Liver (tissue), 9 donors: ENCODE results near the gene DPP6. TPM values are rescaled to one million over a fixed set of nuclear protein-coding genes. Genes with fewer than 3 reads are reported as not detected.

Experiments used
- DNase-seq: peaks from one replicate; pipeline ENCODE4 v3.0.0-alpha.2; 2017; ENCODE audit warnings: low spot score
- H3K27ac ChIP-seq, 2 donors: one replicate each; pipeline ENCODE4 v1.7.0; 2013; ENCODE audit warnings: inconsistent platforms in 2 of 2, low read length in 2 of 2, control low read depth in 1 of 2, low read depth in 1 of 2, mild to moderate bottlenecking in 1 of 2
- H3K27me3 ChIP-seq, 4 donors: one replicate each; pipeline versions ENCODE4 v1.6.1 to v1.7.0; 2013; ENCODE audit warnings: low read length in 3 of 4, inconsistent platforms in 1 of 4, mild to moderate bottlenecking in 1 of 4, moderate library complexity in 1 of 4; ENCODE audit not compliant: control insufficient read depth in 4 of 4, insufficient read depth in 4 of 4
- H3K36me3 ChIP-seq, 4 donors: one replicate each; pipeline versions ENCODE4 v1.6.1 to v1.7.0; 2013; ENCODE audit warnings: low read length in 3 of 4, mild to moderate bottlenecking in 3 of 4, low read depth in 1 of 4, moderate library complexity in 1 of 4; ENCODE audit not compliant: control insufficient read depth in 4 of 4, insufficient read depth in 3 of 4
- H3K4me1 ChIP-seq, 4 donors: one replicate each; pipeline versions ENCODE4 v1.6.1 to v1.7.0; 2013; ENCODE audit warnings: low read length in 3 of 4, mild to moderate bottlenecking in 3 of 4, moderate library complexity in 1 of 4; ENCODE audit not compliant: control insufficient read depth in 4 of 4, insufficient read depth in 4 of 4
- H3K4me3 ChIP-seq, 3 donors: one replicate each; pipeline versions ENCODE4 v1.6.1 to v1.7.0; 2013; ENCODE audit warnings: low read length in 3 of 3, control low read depth in 1 of 3, low read depth in 1 of 3, mild to moderate bottlenecking in 1 of 3
- H3K9ac ChIP-seq, 2 donors: one replicate each; pipeline ENCODE4 v1.7.0; 2013; ENCODE audit warnings: low read length in 2 of 2, mild to moderate bottlenecking in 2 of 2, moderate library complexity in 2 of 2, control low read depth in 1 of 2, low read depth in 1 of 2
- H3K9me3 ChIP-seq, 4 donors: one replicate each; pipeline versions ENCODE4 v1.6.1 to v1.7.0; 2013; ENCODE audit warnings: low read length in 3 of 4; ENCODE audit not compliant: control insufficient read depth in 4 of 4
- EGR1 ChIP-seq, 2 donors: IDR thresholded peaks; 2 replicates each; pipeline ENCODE4 v1.6.1; 2016 to 2018; ENCODE audit warnings: antibody characterized with exemption in 2 of 2, low read depth in 2 of 2
- FOXA2 ChIP-seq: IDR thresholded peaks from 2 replicates; pipeline ENCODE4 v1.6.1; 2016; ENCODE audit warnings: antibody characterized with exemption
- HNF4A ChIP-seq, 2 donors: conservative IDR thresholded peaks; 2 replicates each; pipeline ENCODE4 v1.6.1; 2016; ENCODE audit warnings: antibody characterized with exemption in 2 of 2, mild to moderate bottlenecking in 2 of 2
- HNF4G ChIP-seq: IDR thresholded peaks from 2 replicates; pipeline ENCODE4 v1.6.1; 2016; ENCODE audit warnings: antibody characterized with exemption
- JUND ChIP-seq, 2 donors: IDR thresholded peaks; 2 replicates each; pipeline ENCODE4 v1.6.1; 2016; ENCODE audit warnings: antibody characterized with exemption in 2 of 2
- MAX ChIP-seq: IDR thresholded peaks from 2 replicates; pipeline ENCODE4 v1.6.1; 2016; ENCODE audit warnings: antibody characterized with exemption
- RAD21 ChIP-seq, 2 donors: IDR thresholded peaks; 2 replicates each; pipeline ENCODE4 v1.6.1; 2016; ENCODE audit warnings: antibody characterized with exemption in 2 of 2, mild to moderate bottlenecking in 2 of 2
- RXRA ChIP-seq, 2 donors: IDR thresholded peaks; 2 replicates each; pipeline ENCODE4 v1.6.1; 2017 to 2018; ENCODE audit warnings: antibody characterized with exemption in 2 of 2, mild to moderate bottlenecking in 1 of 2
- SP1 ChIP-seq: IDR thresholded peaks from 2 replicates; pipeline ENCODE4 v1.6.1; 2018; ENCODE audit warnings: antibody characterized with exemption, mild to moderate bottlenecking
- TAF1 ChIP-seq: conservative IDR thresholded peaks from 2 replicates; pipeline ENCODE4 v1.6.1; 2016; ENCODE audit warnings: antibody characterized with exemption, mild to moderate bottlenecking
- YY1 ChIP-seq: IDR thresholded peaks from 2 replicates; pipeline ENCODE4 v1.6.1; 2016; ENCODE audit warnings: antibody characterized with exemption, mild to moderate bottlenecking
- WGBS: extraction: QIAGEN DNeasy Blood & Tissue Kit; methylation state at CpG from one replicate; pipeline ENCODE4 v1.1.7; 2013; 5-methylcytosine and 5-hydroxymethylcytosine counted together
- polyA plus RNA-seq, 2 donors: library from polyadenylated mRNA; stranded (reverse) in 1 of 2; unstranded in 1 of 2; fragments of 200-250 nt in 1 of 2; fragments of >200 nt in 1 of 2; fragmentation: Nextera tagmentation in 1 of 2; extraction: Ambion mirVana in 1 of 2; gene quantifications; one replicate each; pipeline versions ENCODE4 v1.2.1 to v1.2.3, GENCODE V29; 2013 to 2015
- total RNA-seq, 2 donors: library from RNA; depleted of rRNA; stranded (reverse); fragments of >200 nt; gene quantifications; one replicate each; pipeline ENCODE4 v1.2.3, GENCODE V29; 2014
- TF ChIP-seq, protein P1 (sequence below): IDR thresholded peaks from 2 replicates; pipeline ENCODE4 v1.6.1; 2016; ENCODE audit warnings: antibody characterized with exemption, mild to moderate bottlenecking
- TF ChIP-seq, protein P2 (sequence below): IDR thresholded peaks from 2 replicates; pipeline ENCODE4 v1.6.1; 2016; ENCODE audit warnings: antibody characterized with exemption
- donor health status: healthy.
- donor health status: healthy.
- donor health status: healthy.
- donor health status: healthy.
- donor health status: healthy.

The DPP6 gene
- total and polyA plus RNA-seq, 4 donors, result 0.01 TPM; not detected in 3

DNA sequence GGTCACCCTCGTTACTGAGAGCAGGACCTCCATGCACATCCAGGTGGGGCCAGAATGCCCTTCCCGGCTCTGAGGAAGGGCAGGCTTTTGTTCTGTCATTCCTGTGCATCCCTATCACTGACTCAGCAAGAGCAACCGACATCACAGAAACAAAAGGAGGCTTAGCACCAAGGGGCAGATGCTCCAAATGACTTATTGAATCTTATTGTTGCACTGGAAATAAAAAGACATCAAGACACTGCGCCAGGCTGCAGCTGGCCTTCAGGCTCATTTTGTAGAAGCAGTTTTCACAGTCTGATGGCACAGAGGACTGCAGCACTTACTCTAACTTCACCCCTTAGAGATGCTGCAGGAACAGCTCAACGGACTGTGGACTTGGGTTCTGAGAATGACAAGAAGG, 824.3 kb downstream of the DPP6 start:
- Histone ChIP-seq H3K4me3 (no peak overlapping the region), H3K9ac (no peak overlapping the region), H3K36me3 (no peaks in the 10 kb centered on the region), H3K4me1 (no peaks in the 10 kb centered on the region), H3K9me3 (no peaks in the 10 kb centered on the region), H3K27ac (no peak overlapping the region), H3K27me3 (peaks cover 0 to 6% (median 2%) of the 10 kb centered on the region in 4 donors)
- no peak for DNase-seq
- 76% methylated on average over 5 of the region's 5 CpGs for WGBS
- TF ChIP-seq, protein P1, sequence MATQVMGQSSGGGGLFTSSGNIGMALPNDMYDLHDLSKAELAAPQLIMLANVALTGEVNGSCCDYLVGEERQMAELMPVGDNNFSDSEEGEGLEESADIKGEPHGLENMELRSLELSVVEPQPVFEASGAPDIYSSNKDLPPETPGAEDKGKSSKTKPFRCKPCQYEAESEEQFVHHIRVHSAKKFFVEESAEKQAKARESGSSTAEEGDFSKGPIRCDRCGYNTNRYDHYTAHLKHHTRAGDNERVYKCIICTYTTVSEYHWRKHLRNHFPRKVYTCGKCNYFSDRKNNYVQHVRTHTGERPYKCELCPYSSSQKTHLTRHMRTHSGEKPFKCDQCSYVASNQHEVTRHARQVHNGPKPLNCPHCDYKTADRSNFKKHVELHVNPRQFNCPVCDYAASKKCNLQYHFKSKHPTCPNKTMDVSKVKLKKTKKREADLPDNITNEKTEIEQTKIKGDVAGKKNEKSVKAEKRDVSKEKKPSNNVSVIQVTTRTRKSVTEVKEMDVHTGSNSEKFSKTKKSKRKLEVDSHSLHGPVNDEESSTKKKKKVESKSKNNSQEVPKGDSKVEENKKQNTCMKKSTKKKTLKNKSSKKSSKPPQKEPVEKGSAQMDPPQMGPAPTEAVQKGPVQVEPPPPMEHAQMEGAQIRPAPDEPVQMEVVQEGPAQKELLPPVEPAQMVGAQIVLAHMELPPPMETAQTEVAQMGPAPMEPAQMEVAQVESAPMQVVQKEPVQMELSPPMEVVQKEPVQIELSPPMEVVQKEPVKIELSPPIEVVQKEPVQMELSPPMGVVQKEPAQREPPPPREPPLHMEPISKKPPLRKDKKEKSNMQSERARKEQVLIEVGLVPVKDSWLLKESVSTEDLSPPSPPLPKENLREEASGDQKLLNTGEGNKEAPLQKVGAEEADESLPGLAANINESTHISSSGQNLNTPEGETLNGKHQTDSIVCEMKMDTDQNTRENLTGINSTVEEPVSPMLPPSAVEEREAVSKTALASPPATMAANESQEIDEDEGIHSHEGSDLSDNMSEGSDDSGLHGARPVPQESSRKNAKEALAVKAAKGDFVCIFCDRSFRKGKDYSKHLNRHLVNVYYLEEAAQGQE, result no peak
- TF ChIP-seq HNF4A (conservative IDR thresholded peaks at IDR 0.05) (no peak), YY1 (no peak)

DNA sequence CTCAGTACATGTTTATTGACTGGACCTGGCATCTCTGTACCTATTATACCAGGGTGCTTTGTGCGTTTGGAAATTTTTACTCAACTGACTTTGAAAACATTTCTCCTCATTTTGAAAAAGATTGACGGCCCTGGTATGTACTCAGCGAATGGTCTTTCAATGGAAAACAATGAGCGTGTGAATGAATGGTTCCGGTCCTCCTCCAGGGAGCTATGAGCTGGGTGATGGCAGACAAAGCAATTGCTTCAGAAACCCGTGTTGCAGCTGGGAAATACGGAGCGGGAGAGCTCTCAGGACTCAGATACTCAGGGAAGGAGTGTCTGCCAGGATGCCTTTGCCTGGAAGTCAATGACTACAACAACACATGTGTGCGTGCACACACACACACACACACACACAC, 824.8 kb downstream of the DPP6 start:
- H3K4me3 ChIP-seq, result no peak overlapping the region
- WGBS, result 83% methylated on average over 9 of the region's 9 CpGs
- no peak overlapping the region for H3K27ac ChIP-seq
- H3K9ac ChIP-seq, result no peak overlapping the region
- H3K9me3 ChIP-seq, result no peaks in the 10 kb centered on the region
- H3K27me3 ChIP-seq, result peaks cover 0 to 6% (median 2%) of the 10 kb centered on the region in 4 donors
- TF ChIP-seq TAF1, result no peak
- no peaks in the 10 kb centered on the region for H3K4me1 ChIP-seq
- DNase-seq, result no peak
- H3K36me3 ChIP-seq, result no peaks in the 10 kb centered on the region

- no peaks in the 10 kb centered on the region for H3K4me1 ChIP-seq
- no peak for DNase-seq
- H3K36me3 ChIP-seq, result no peaks in the 10 kb centered on the region
- no peak for TF ChIP-seq HNF4G
- TF ChIP-seq RAD21 (IDR thresholded peaks at IDR 0.05), result no peak
- TF ChIP-seq FOXA2, result no peak
- TF ChIP-seq EGR1 (IDR thresholded peaks at IDR 0.05; ENCODE audit: low read depth in 2 of 2), result no peak
- TF ChIP-seq YY1, result no peak
- peaks cover 0 to 4% (median 0%) of the 10 kb centered on the region in 4 donors for H3K27me3 ChIP-seq
- no peak overlapping the region for H3K27ac ChIP-seq
- no peak overlapping the region for H3K4me3 ChIP-seq
- H3K9ac ChIP-seq, result no peak overlapping the region
- WGBS, result 58% methylated on average over 11 of the region's 11 CpGs
- H3K9me3 ChIP-seq, result no peaks in the 10 kb centered on the region
Measured at GRCh38 chr7:154879629-154880028, 827.4 kb downstream of the DPP6 start.

GRCh38 chr7:154880513-154880912, 828.3 kb downstream of the DPP6 start:
- H3K36me3 ChIP-seq, result no peaks in the 10 kb centered on the region
- H3K4me1 ChIP-seq, result no peaks in the 10 kb centered on the region
- WGBS, result 88% methylated on average over 9 of the region's 9 CpGs
- no peaks in the 10 kb centered on the region for H3K9me3 ChIP-seq
- DNase-seq, result no peak
- no peak overlapping the region for H3K27ac ChIP-seq
- TF ChIP-seq JUND (IDR thresholded peaks at IDR 0.05) (no peak), MAX (no peak), RAD21 (IDR thresholded peaks at IDR 0.05) (no peak), HNF4G (no peak), RXRA (IDR thresholded peaks at IDR 0.05) (no peak), SP1 (no peak), YY1 (no peak)
- TF ChIP-seq, protein P2, sequence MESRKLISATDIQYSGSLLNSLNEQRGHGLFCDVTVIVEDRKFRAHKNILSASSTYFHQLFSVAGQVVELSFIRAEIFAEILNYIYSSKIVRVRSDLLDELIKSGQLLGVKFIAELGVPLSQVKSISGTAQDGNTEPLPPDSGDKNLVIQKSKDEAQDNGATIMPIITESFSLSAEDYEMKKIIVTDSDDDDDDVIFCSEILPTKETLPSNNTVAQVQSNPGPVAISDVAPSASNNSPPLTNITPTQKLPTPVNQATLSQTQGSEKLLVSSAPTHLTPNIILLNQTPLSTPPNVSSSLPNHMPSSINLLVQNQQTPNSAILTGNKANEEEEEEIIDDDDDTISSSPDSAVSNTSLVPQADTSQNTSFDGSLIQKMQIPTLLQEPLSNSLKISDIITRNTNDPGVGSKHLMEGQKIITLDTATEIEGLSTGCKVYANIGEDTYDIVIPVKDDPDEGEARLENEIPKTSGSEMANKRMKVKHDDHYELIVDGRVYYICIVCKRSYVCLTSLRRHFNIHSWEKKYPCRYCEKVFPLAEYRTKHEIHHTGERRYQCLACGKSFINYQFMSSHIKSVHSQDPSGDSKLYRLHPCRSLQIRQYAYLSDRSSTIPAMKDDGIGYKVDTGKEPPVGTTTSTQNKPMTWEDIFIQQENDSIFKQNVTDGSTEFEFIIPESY, result no peak
- H3K9ac ChIP-seq, result no peak overlapping the region
- no peak overlapping the region for H3K4me3 ChIP-seq
- H3K27me3 ChIP-seq, result peaks cover 0 to 4% (median 0%) of the 10 kb centered on the region in 4 donors
